Testis (tissue), 3 donors: ENCODE data around the gene EEF1AKMT1. TPM values are rescaled to one million over a fixed set of nuclear protein-coding genes. Genes with fewer than 3 reads are reported as not detected.

ENCODE experiments used
- DNase-seq: peaks from one replicate; pipeline ENCODE4 v3.0.0-alpha.2; 2019
- H3K27ac ChIP-seq, 2 donors: fragments of 200-600 bp; sonication (generic); one replicate each; pipeline ENCODE4 v1.5.1; 2019
- H3K27me3 ChIP-seq: fragments of 200-600 bp; sonication (generic); one replicate; pipeline ENCODE4 v1.5.1; 2019
- H3K36me3 ChIP-seq: fragments of 200-600 bp; sonication (generic); one replicate; pipeline ENCODE4 v1.5.1; 2017; ENCODE audit warnings: low read depth; ENCODE audit errors: missing control alignments
- H3K4me1 ChIP-seq: fragments of 200-600 bp; sonication (generic); one replicate; pipeline ENCODE4 v1.5.1; 2019
- H3K4me3 ChIP-seq, 2 donors: fragments of 200-600 bp; sonication (generic); one replicate each; pipeline ENCODE4 v1.5.1; 2017 to 2019
- H3K9me3 ChIP-seq: fragments of 200-600 bp; sonication (generic); one replicate; pipeline ENCODE4 v1.5.1; 2017
- POLR2A ChIP-seq: fragments of 450-650 bp; IDR thresholded peaks from one replicate; pipeline ENCODE4 v1.6.1; 2017; ENCODE audit warnings: antibody characterized with exemption, mild to moderate bottlenecking, moderate library complexity
- WGBS, 2 donors: methylation state at CpG; one replicate each; pipeline ENCODE4 v1.1.5; 2018; 5-methylcytosine and 5-hydroxymethylcytosine counted together
- intact Hi-C: fragments of 100-400 bp; cut with DNase I; formaldehyde crosslinking; loops from one replicate; pipeline ENCODE4 v1.15.1; 2023; ENCODE audit warnings: low total_unique reads
- polyA plus RNA-seq: library from polyadenylated mRNA; stranded (reverse); fragments of 350-450 nt; fragmentation: Illumina TruSeq; extraction: RNeasy Lipid Tissue Mini Kit (QIAGEN cat#74804); gene quantifications from one replicate; pipeline ENCODE4 v1.2.3, GENCODE V29; 2014; ENCODE audit warnings: low read depth, low replicate concordance; ENCODE audit not compliant: insufficient read depth
- total RNA-seq, 2 donors: library from RNA; depleted of rRNA; stranded (reverse); fragments of >200 nt; gene quantifications; one replicate each; pipeline ENCODE4 v1.2.3, GENCODE V29; 2016
- TF ChIP-seq, protein P1 (sequence below), 3 experiments: fragments of 450-650 bp in 2 of 3; fragments of 200-600 bp in 1 of 3; sonication (generic) in 1 of 3; IDR thresholded peaks; one replicate each; pipeline ENCODE4 v1.5.1; 2016 to 2019; ENCODE audit warnings: antibody characterized with exemption in 3 of 3, mild to moderate bottlenecking in 2 of 3, moderate library complexity in 1 of 3

The EEF1AKMT1 gene
- total and polyA plus RNA-seq, 3 donors from 2014 or later, result 5.8 to 8.0 (median 7.5) TPM

DNA sequence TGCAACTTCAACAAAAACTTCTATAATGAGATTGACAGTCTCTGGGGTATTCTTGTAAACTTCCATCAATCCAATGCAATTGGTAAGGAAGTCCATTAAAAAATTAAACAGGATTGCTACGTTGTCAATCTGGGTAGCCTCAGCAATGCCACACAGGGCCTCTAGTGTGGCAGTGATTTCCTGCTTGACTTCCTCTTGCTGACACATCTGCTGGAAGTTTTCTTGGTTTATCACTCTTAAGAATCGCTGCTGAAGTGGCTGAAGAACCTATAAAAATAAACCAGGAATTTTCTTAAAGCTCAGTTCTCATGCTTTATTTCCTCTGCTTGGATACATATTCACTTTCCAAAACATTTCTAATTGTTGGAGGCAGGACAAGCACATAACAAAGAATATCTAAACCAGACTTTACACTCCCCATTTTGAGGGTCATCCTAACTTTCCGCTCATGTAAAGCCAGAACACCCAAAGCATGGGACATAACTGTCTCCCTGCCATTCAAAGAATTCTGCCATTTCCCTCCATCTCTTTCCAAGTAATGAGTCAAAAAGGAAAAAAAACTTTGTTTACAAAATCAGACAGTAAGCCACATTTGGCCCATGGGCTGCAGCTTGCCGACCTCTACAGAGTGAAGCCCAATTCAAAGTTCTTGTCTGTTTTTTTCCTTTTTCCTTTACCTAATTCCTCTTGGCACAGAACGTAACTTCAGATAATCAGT lies 23.2 kb upstream of the EEF1AKMT1 start:
- Histone ChIP-seq H3K9me3 (no peaks in the 10 kb centered on the region), H3K27ac (no peak overlapping the region), H3K4me1 (no peaks in the 10 kb centered on the region), H3K36me3 (no peaks in the 10 kb centered on the region), H3K4me3 (no peak overlapping the region), H3K27me3 (no peaks in the 10 kb centered on the region)
- 80 to 86% methylated on average over 5 of the region's 5 CpGs for WGBS, 2 donors
- DNase-seq, result no peak
- no peak for TF ChIP-seq POLR2A
- TF ChIP-seq, protein P1, sequence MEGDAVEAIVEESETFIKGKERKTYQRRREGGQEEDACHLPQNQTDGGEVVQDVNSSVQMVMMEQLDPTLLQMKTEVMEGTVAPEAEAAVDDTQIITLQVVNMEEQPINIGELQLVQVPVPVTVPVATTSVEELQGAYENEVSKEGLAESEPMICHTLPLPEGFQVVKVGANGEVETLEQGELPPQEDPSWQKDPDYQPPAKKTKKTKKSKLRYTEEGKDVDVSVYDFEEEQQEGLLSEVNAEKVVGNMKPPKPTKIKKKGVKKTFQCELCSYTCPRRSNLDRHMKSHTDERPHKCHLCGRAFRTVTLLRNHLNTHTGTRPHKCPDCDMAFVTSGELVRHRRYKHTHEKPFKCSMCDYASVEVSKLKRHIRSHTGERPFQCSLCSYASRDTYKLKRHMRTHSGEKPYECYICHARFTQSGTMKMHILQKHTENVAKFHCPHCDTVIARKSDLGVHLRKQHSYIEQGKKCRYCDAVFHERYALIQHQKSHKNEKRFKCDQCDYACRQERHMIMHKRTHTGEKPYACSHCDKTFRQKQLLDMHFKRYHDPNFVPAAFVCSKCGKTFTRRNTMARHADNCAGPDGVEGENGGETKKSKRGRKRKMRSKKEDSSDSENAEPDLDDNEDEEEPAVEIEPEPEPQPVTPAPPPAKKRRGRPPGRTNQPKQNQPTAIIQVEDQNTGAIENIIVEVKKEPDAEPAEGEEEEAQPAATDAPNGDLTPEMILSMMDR (IDR thresholded peaks at IDR 0.05), result no peak
- intact Hi-C loops, result no loop called here

DNA sequence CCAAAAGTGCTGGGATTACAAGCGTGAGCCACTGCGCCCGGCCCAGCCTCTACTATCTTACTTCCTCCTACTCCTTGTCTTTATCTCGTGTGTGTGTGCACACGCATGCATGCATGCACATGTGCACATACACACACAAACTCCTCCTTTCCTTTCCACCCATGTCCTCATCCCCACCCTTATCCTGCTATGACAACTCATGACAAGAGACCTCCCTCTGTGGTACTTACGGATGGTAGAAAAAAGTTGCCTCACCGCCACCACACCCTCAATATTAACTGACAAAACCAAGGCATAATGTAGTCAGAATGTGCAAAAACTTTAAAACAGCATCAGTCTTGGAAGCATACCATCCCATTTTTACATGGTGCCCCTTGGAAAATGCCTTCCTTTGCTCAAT lies 15.9 kb upstream of the EEF1AKMT1 start:
- no peak overlapping the region for H3K27ac ChIP-seq
- no peaks in the 10 kb centered on the region for H3K9me3 ChIP-seq
- no peak for TF ChIP-seq POLR2A
- TF ChIP-seq, protein P1 (IDR thresholded peaks at IDR 0.05), result no peak
- no peaks in the 10 kb centered on the region for H3K4me1 ChIP-seq
- no peaks in the 10 kb centered on the region for H3K27me3 ChIP-seq
- no peaks in the 10 kb centered on the region for H3K36me3 ChIP-seq
- no peak for DNase-seq
- intact Hi-C loops, result no loop called here
- no peak overlapping the region for H3K4me3 ChIP-seq
- 93 to 98% methylated on average over 5 to 7 of the region's 7 CpGs for WGBS, 2 donors

DNA sequence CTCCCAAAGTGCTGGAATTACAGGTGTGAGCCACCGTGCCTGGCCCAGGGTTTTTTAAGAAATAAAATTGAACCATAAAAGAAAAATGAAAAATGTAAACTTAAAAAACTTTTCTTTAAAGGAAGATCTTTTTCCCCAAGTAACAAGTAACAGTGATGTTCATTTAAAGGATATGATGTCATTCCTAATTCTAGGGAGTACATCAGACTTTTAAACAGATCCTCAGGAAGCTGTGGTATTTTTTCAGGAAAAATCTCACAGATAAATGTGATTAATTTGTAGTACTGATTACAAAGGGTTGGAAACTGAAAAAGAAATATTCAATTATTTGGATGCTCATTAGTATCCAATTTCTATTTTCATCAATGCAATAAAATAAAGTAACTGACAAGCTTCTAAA lies 14.6 kb upstream of the EEF1AKMT1 start:
- WGBS, 2 donors, result 88 to 92% methylated on average over 1 of the region's 1 CpG
- H3K27ac ChIP-seq, result no peak overlapping the region
- no peaks in the 10 kb centered on the region for H3K36me3 ChIP-seq
- no peaks in the 10 kb centered on the region for H3K4me1 ChIP-seq
- H3K9me3 ChIP-seq, result no peaks in the 10 kb centered on the region
- no peaks in the 10 kb centered on the region for H3K27me3 ChIP-seq
- H3K4me3 ChIP-seq, result no peak overlapping the region
- TF ChIP-seq, protein P1 (IDR thresholded peaks at IDR 0.05), result no peak
- TF ChIP-seq POLR2A, result no peak
- intact Hi-C loops, result no loop called here
- DNase-seq, result no peak

DNA sequence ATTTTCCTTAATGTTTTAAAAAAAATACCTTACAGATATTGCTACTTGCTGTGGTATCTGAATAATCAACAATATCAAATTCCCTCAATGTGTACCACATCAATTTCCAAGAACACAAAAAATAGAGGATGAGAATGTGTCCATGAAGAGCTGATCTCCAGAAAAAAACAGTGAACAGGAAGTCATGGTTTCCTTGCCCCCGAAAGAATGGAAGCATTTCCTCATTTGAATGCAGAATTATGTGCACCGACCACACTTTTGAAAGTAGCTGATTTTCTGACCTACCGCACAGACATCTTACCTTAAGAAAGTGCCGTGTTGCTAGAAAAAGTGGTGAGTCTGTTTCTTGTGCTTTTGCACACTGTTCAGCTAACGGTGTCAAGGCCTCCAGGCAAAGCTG lies 13.4 kb upstream of the EEF1AKMT1 start:
- TF ChIP-seq, protein P1 (IDR thresholded peaks at IDR 0.05), result no peak
- no peak for TF ChIP-seq POLR2A
- Histone ChIP-seq H3K4me1 (no peaks in the 10 kb centered on the region), H3K4me3 (no peak overlapping the region), H3K27me3 (no peaks in the 10 kb centered on the region), H3K27ac (no peak overlapping the region), H3K9me3 (no peaks in the 10 kb centered on the region), H3K36me3 (no peaks in the 10 kb centered on the region)
- intact Hi-C loops, result no loop called here
- 84 to 86% methylated on average over 5 of the region's 5 CpGs for WGBS, 2 donors
- DNase-seq, result no peak

DNA sequence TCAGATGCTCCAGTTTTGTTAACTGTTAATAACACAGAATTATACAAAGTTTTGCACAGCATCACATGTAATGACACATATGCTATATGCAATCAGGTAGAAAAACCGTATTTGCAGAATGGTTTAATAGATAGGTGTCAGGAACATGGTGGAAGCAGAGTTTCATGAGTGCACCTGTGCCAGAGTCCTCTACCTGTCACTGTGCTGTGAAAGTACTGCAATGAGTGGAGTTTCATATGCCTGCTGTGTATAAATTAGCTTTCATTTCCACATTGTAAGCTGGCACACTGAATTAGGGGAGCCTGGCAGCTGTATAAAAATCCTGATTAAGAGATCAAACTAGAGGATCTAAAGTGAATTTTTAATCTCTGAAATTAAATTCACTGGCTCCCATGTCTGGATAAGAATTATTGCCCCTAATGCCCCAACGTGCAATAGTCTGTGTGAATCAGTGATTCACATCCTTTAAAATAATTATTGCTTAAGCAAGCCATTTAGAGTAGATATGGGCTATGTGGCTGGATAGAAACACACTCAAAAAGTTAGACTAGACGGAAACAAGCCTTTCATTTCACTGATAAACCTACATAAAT lies 8.5 kb upstream of the EEF1AKMT1 start:
- Histone ChIP-seq H3K27ac (no peak overlapping the region), H3K4me3 (no peak overlapping the region), H3K9me3 (no peaks in the 10 kb centered on the region), H3K4me1 (no peaks in the 10 kb centered on the region), H3K36me3 (no peaks in the 10 kb centered on the region), H3K27me3 (no peaks in the 10 kb centered on the region)
- TF ChIP-seq POLR2A, result no peak
- TF ChIP-seq, protein P1 (IDR thresholded peaks at IDR 0.05), result no peak
- 87 to 94% methylated on average over 3 of the region's 3 CpGs for WGBS, 2 donors
- intact Hi-C loops, result no loop called here
- no peak for DNase-seq
